Measurements from ENCODE around the gene PEX11G.

PEX11G gene

DNA sequence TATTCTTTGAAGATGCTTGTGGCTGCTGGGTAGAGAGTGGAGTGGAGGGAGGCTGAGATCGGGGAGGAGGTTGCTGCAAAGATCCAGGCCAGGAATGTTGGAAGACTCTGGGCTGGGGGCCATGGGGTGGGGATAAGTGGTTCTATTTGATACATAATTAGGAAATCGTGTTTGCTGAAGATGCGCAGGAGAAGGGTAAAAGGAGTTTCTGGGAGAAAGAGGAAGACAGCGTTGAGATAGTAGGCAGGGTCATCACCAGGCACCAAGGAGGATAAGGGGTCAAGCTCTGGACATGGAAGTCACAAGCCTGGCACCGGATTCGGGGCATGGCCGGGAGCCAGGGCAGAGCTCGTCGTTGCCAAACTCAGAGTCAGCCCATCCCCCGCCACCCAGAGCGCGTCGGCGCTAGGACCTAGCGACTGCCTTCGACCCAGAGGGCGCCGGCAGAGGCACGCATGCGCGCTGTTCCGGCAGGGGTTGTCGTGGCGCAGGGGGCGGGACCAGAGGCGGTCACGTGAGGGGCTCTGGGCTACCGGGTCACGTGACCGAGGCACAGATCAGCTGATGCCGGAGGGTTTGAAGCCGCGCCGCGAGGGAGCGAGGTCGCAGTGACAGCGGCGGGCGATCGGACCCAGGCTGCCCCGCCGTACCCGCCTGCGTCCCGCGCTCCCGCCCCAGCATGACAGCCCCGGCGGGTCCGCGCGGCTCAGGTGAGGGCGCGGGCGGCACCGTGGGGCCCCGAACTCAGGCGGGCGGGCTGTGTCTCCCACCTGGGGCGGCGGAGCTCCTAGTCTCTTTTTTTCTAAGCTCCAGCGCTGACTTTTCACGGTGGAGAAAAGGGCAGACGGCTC lies 33.5 kb upstream of the PEX11G start, which contains the start of gene MCOLN1:
TSS of gene MCOLN1 (plus strand) at position 553 of the 851 bp plus-strand sequence. CDS start at position 680, 127 bp downstream.
- FAIRE-seq = peak; percentile 74
- DNase-seq (ENCODE audit: low spot score) = peak; percentile 99

DNA sequence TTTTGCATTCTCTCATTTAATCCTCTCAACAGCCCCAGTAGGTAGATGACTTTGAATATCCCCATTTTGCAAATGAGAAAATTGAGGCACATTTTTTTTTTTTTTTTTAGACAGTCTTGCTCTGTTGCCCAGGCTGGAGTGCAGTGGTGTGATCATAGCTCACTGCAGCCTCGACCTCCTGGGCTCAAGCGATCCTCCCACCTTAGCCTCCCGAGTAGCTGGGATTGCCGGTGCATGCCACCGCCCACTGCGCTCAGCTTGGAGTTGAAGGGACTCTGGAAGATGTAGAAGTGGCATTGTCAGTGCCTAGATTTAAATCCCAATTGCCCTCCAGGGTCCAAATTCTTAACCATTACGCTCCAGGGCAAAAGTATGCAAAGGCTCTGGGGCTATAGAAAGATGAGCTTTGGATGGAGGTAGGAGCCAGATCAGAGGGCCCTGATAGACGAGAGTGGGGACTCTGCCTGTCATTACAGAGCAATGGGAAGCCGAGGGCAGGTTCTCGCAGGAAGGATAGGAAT lies 32.8 kb upstream of the PEX11G start:
- no peak for FAIRE-seq
- DNase-seq (ENCODE audit: low spot score) = no peak

GRCh38 chr19:7520131-7521051 lies 31.6 kb upstream of the PEX11G start:
- DNase-seq (ENCODE audit: low spot score) (no peak), FAIRE-seq (no peak)

- FAIRE-seq (no peak), DNase-seq (ENCODE audit: low spot score) (no peak)
Measured at GRCh38 chr19:7519361-7520130, 30.7 kb upstream of the PEX11G start.

- DNase-seq (ENCODE audit: low spot score) = no peak
Measured at GRCh38 chr19:7516878-7517277, 28.0 kb upstream of the PEX11G start.

DNA sequence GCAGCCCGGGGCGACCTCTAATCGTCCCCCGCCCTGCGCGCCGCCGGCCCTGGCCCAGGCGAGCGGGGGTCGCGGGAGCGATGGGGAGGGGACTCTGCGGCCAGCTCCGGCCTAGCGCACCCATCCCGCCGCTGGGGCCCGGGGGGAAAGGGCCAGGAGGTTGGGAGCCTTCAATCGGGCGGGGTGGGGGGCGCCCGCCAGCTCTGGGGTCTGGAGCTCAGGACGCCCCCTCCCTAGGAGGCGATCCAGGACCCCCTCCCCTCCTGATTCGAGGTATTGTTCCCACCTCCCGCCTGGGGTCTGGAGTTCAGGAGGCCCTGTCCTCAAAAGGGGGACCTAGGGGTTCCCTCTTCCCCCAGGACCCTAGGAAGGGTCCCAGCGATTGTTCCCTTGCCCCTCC lies 27.5 kb upstream of the PEX11G start:
- DNase-seq (ENCODE audit: low spot score) (no peak), FAIRE-seq (no peak)

More at GRCh38 chr19:7516878-7517277, 28.0 kb upstream of the PEX11G start:
- no peak for FAIRE-seq

DNA sequence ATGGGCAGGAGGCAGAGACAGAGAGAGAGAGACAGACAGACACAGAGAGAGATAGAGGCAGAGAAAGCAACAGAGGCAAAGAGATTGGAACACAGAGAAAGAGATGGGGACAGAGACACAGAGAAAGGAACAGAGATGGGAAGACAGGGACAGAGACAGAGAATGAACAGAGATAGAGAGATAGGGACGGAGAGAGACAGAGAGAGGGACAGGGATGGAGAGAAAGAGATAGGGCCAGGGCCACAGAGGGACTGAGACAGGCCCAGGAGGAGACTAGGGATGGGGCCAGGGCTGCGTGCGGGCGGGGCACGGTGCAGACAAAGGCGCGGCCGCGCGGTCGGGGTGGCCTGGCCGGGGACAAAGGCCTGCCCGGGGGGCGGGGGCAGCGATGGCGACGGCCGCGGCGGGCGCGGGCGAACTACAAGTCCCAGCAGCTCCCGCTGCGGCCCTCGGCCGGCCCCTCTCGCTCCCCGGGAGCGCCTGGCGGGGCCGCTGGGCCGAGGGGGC lies 26.9 kb upstream of the PEX11G start, which contains the start of gene ZNF358:
TSS of gene ZNF358 (plus strand) at position 459 of the 507 bp plus-strand sequence. CDS start 3,140 bp downstream, outside the sequence.
- FAIRE-seq = no peak
- DNase-seq (ENCODE audit: low spot score) = peak; percentile 89

GRCh38 chr19:7515110-7515644 lies 26.3 kb upstream of the PEX11G start:
- no peak for DNase-seq (ENCODE audit: low spot score)
- FAIRE-seq = no peak

GRCh38 chr19:7513809-7514642 lies 25.2 kb upstream of the PEX11G start:
- FAIRE-seq (no peak), DNase-seq (ENCODE audit: low spot score) (no peak)

- FAIRE-seq = no peak
- DNase-seq (ENCODE audit: low spot score) = no peak
Measured at GRCh38 chr19:7512400-7512851, 23.6 kb upstream of the PEX11G start.

DNA sequence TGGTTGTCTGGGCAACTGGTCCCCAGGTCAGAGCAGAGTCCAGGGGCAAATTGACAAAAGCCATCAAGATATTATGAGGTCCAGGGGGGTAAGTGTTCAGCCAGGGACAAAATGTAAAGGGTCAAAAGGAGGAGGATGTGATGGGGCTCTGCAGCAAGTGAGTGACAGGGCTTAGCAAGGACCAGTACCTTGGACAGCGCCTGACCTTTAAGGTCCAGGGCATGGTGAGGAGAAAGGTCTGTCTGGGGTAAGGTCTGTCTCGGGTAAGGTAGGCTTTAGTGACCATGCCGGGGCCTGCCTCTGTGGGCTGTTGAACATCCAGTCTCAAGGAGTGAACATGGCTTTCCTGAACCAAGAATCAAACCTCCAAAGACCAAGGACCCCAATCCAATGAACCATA lies 20.8 kb upstream of the PEX11G start:
- DNase-seq (ENCODE audit: low spot score) (no peak), FAIRE-seq (no peak)

GRCh38 chr19:7507884-7508283 lies 19.0 kb upstream of the PEX11G start:
- FAIRE-seq (no peak), DNase-seq (ENCODE audit: low spot score) (peak; percentile 57)

DNA sequence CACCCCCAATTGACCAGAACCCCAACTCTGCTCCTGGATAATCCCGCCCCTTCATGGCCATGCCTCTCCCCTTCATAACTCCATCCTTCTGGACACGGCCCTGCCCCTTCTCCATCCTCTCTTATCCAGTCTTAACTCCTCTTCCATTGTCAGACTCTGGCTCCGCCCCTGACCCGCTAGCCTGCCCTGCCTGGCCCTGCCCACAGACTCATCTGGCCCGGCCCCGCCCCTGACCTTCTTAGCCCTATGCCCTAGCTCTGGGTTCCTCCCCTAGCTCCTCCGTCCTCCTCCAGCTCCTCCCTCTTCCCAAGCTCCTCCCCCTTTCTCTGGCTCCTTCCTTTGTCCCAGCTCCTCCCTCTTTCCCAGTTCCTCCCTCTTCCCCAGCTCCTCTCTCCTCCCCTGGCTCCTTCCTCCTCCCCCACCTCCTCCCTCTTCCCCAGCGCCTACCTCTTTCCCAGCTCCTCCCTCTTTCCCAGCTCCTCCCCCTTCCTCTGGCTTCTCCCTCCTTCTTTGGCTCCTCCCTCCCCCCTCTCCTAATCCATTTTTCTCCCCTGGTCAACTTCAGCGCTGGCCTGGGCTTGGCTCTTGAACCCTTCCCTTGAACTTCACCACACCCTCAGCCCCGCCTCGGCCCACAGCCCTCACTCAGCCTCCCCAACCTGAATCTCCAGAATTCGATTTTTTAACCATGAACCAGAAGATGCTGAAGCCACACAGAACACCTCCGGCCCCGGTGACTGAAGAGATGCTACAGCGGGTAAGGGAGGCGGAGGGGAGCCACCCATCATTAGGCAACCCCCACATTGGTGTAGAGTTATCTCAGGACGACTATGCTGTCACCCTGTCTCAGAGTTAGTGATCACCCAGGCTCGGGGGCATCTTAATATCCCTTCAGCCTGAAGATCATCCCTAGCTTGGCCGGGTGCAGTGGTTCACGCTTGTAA lies 17.8 kb upstream of the PEX11G start:
- FAIRE-seq (no peak), DNase-seq (ENCODE audit: low spot score) (no peak)

DNA sequence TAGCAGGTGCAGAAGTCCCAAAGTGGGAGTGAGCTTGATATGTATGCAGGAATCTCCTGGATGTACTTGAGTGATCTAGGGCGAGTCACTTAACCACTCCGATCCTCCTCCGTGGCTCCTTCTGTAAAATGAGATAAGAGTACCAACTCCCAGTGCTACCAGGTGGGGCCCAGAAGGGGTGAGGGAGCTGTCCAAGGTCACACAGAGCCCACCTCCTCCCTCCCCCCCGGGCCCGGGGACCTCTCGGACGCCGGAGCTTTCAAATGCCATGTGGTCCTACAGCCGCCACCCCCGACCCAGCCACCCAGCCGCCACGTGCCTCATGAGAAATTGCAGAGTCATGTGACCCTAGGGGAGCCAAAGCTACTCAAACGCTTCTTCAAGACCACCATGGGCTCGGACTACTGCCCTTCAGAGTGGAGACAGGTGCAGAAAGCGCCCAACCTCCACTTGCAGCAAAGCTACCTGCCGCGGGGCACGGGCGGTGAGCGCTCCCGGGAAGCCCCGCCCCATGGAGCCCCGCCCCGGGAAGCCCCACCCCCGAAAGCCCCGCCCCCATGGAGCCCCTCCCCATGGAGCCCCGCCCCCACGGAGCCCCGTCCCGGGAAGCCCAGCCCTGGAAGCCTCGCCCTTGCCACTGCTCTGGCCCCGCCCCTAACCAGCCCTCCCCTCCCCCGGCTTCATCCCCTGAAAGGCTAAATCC lies 17.0 kb upstream of the PEX11G start:
- no peak for FAIRE-seq

GRCh38 chr19:7505288-7505681 lies 16.4 kb upstream of the PEX11G start:
- no peak for FAIRE-seq
- DNase-seq (ENCODE audit: low spot score) = no peak

More for the DNA sequence above, 17.0 kb upstream of the PEX11G start:
- peak; percentile 54 for DNase-seq (ENCODE audit: low spot score)

- DNase-seq (ENCODE audit: low spot score) (no peak), FAIRE-seq (no peak)
Measured at GRCh38 chr19:7504684-7505083, 15.8 kb upstream of the PEX11G start.

- FAIRE-seq = no peak
- DNase-seq (ENCODE audit: low spot score) = no peak
Measured at GRCh38 chr19:7502552-7502951, 13.7 kb upstream of the PEX11G start.

All from urothelium cell line (cell line).